Activated CD4-positive, alpha-beta T cell treated with anti-CD3 and anti-CD28 coated beads, Interleukin-2, Interleukin-4, amounts not matched to agents 100 ng/mL and 50 ng/mL, durations not matched to agents 16 hours and 8 hours (primary cell): Measurements from ENCODE around the gene CYP4F22.
A peak's percentile ranks its signal among the peaks of the same experiment; 100 is the strongest.
"Not testable (repeated sequence)": the region's sequence is repeated elsewhere in the genome, so short reads cannot be mapped to it uniquely, and the experiment has no call there.

Experiments
- DNase-seq: peaks from one replicate; pipeline ENCODE4 v3.0.0-alpha.2; 2020; ENCODE audit warnings: low spot score

Gene CYP4F22

GRCh38 chr19:15576526-15577156, 68.3 kb downstream of the CYP4F22 start:
- no peak for DNase-seq

GRCh38 chr19:15577184-15577771, 69.0 kb downstream of the CYP4F22 start:
- DNase-seq, result no peak

- DNase-seq, result no peak
Observed at GRCh38 chr19:15583346-15583745, 75.0 kb downstream of the CYP4F22 start.

GRCh38 chr19:15584095-15584494, 75.8 kb downstream of the CYP4F22 start:
- DNase-seq, result no peak

GRCh38 chr19:15584541-15585115, 76.3 kb downstream of the CYP4F22 start:
- peak; percentile 86 for DNase-seq

GRCh38 chr19:15587663-15588062, 79.3 kb downstream of the CYP4F22 start:
- no peak for DNase-seq

- DNase-seq, result no peak
Observed at GRCh38 chr19:15588265-15588664, 79.9 kb downstream of the CYP4F22 start.

GRCh38 chr19:15589760-15590451, 81.6 kb downstream of the CYP4F22 start:
- no peak for DNase-seq

- no peak for DNase-seq
Observed at GRCh38 chr19:15591796-15592195, 83.5 kb downstream of the CYP4F22 start.

- DNase-seq, result not testable (repeated sequence)
Observed at GRCh38 chr19:15592506-15592905, 84.2 kb downstream of the CYP4F22 start.

- not testable (repeated sequence) for DNase-seq
Observed at GRCh38 chr19:15593766-15594165, 85.4 kb downstream of the CYP4F22 start.

- DNase-seq, result no peak
Observed at GRCh38 chr19:15595069-15595468, 86.7 kb downstream of the CYP4F22 start.
